ENCODE measurements around the gene DHRS2.
A peak's percentile ranks its signal among the peaks of the same experiment; 100 is the strongest.
"Not testable (repeated sequence)": the region's sequence is repeated elsewhere in the genome, so short reads cannot be mapped to it uniquely, and the experiment has no call there.

DHRS2 gene

DNA sequence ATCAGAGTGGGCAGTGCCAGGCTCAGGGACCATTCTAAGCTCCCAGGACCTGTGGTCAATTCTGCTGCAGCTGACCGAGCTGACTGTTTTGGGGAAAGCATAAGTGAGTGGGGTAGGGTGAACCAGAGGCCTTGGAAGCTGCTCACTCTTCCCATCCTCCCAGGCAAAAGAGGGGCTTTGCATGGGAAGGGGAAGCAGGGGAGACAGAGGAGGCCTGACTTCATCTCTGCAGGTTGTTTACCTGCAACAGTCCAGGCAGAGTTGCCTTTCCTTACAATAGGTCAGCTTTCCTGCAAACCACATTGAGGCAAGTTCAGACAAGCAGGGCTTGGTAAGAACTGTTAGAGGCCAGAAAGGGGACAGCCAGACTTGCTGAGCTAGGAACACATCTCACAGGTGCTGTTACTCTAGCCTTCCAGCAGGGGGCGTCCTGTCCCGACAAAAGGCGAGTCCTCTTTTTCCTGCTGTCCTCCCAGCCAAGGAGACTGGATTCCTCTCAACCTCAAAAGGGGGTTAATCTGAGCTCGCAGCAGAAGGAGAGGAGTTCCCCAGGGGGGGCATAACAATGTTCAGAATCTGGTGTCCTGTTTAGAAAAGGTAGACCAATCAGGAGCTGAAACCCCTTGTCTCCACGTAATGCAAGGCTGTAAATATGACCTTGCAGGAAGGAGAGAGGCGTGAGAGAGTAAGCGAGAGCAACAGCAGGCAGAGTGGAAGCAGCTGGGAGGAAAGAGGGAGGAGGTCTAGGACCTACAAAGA is 4.3 kb upstream of the DHRS2 start:
- no peak overlapping the region for H3K9ac ChIP-seq (ENCODE audit: low read depth, low read length)
- H3K4me1 ChIP-seq (ENCODE audit: insufficient read depth, low read length) = 0 out of 2 replicates have a peak, but pooled peaks cover 4% of the 10 kb centered on the region
- H3K27ac ChIP-seq (ENCODE audit: low read length) = no peak overlapping the region
- H3K9me3 ChIP-seq (ENCODE audit: insufficient read depth, low read length, severe bottlenecking) = no peaks in the 10 kb centered on the region
- ATAC-seq (ENCODE audit: insufficient read depth, low read depth) (peak; percentile 70), DNase-seq (peak; percentile 52)
- H4K20me1 ChIP-seq (ENCODE audit: insufficient read depth, low read length) = peaks cover 2% of the 10 kb centered on the region; the same call in 1 of the 2 replicates
- H3K4me2 ChIP-seq (ENCODE audit: insufficient read depth, low read length) = 0 out of 2 replicates have a peak overlapping the region, but pooled peaks have one; percentile 11
- H3K27me3 ChIP-seq (ENCODE audit: insufficient read depth, low read length, poor library complexity) = peaks cover 7% of the 10 kb centered on the region
- no peaks in the 10 kb centered on the region for H3K79me2 ChIP-seq (ENCODE audit: insufficient read depth, low read length)
- no peak for TF ChIP-seq EZH2 (IDR thresholded peaks at IDR 0.05; ENCODE audit: borderline replicate concordance, low read depth, low read length, severe bottlenecking)
- TF ChIP-seq, protein P1, sequence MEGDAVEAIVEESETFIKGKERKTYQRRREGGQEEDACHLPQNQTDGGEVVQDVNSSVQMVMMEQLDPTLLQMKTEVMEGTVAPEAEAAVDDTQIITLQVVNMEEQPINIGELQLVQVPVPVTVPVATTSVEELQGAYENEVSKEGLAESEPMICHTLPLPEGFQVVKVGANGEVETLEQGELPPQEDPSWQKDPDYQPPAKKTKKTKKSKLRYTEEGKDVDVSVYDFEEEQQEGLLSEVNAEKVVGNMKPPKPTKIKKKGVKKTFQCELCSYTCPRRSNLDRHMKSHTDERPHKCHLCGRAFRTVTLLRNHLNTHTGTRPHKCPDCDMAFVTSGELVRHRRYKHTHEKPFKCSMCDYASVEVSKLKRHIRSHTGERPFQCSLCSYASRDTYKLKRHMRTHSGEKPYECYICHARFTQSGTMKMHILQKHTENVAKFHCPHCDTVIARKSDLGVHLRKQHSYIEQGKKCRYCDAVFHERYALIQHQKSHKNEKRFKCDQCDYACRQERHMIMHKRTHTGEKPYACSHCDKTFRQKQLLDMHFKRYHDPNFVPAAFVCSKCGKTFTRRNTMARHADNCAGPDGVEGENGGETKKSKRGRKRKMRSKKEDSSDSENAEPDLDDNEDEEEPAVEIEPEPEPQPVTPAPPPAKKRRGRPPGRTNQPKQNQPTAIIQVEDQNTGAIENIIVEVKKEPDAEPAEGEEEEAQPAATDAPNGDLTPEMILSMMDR (IDR thresholded peaks at IDR 0.05; ENCODE audit: borderline replicate concordance, extremely low read depth, low read length, poor library complexity, severe bottlenecking) = peak; percentile 93
- no peaks in the 10 kb centered on the region for H3K36me3 ChIP-seq (ENCODE audit: insufficient read depth, low read length)
- peak overlapping the region; percentile 48; the same call in 1 of the 2 replicates for H2AFZ ChIP-seq (ENCODE audit: low read depth, low read length)
- H3K4me3 ChIP-seq (ENCODE audit: low read depth in 1 of 2, low read length in 2 of 2) = no peak overlapping the region

DNA sequence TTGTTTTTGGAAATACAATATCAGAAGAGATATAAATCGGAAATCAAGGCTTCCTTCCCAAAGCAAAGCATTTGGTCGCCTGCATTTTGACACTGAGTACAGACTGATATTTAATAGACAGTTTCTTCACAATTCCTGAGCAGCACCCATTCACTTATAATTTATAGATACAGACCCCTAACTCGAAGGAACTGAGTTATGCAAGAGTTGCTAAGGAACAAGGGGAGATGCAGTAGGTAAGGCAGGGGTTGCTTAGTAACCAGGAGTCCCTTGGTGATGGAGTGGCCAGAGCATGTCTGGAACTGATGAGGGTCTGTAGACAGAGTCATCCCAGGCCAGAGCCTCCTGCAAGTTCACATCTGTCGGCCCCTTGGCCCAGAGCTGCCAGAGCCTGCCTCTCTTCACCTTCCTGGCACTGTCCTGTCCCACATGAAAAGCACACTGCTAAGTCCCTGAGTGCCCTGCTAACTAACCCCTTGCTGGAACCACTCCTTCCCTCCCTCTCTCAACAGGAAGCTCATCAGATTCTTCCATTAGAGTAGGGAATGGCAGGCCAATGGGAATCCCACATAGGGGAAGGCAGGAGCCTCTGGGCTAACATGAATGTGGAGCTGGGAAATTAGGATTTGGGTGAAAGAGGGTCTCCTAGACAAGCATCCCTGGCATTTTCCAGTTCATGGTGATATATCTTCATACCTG is 3.6 kb upstream of the DHRS2 start:
- peaks cover 2% of the 10 kb centered on the region; the same call in 1 of the 2 replicates for H4K20me1 ChIP-seq (ENCODE audit: insufficient read depth, low read length)
- ATAC-seq (ENCODE audit: insufficient read depth, low read depth) = no peak
- 0 out of 2 replicates have a peak, but pooled peaks cover 4% of the 10 kb centered on the region for H3K4me1 ChIP-seq (ENCODE audit: insufficient read depth, low read length)
- H3K79me2 ChIP-seq (ENCODE audit: insufficient read depth, low read length) = no peaks in the 10 kb centered on the region
- TF ChIP-seq, protein P1 (IDR thresholded peaks at IDR 0.05; ENCODE audit: borderline replicate concordance, extremely low read depth, low read length, poor library complexity, severe bottlenecking) = no peak
- 0 out of 2 replicates have a peak overlapping the region, but pooled peaks have one; percentile 48 for H2AFZ ChIP-seq (ENCODE audit: low read depth, low read length)
- no peaks in the 10 kb centered on the region for H3K9me3 ChIP-seq (ENCODE audit: insufficient read depth, low read length, severe bottlenecking)
- no peak overlapping the region for H3K27ac ChIP-seq (ENCODE audit: low read length)
- no peak for DNase-seq
- peaks cover 7% of the 10 kb centered on the region for H3K27me3 ChIP-seq (ENCODE audit: insufficient read depth, low read length, poor library complexity)
- H3K4me2 ChIP-seq (ENCODE audit: insufficient read depth, low read length) = no peak overlapping the region
- no peak overlapping the region for H3K9ac ChIP-seq (ENCODE audit: low read depth, low read length)
- no peak overlapping the region for H3K4me3 ChIP-seq (ENCODE audit: low read depth in 1 of 2, low read length in 2 of 2)
- no peaks in the 10 kb centered on the region for H3K36me3 ChIP-seq (ENCODE audit: insufficient read depth, low read length)

DNA sequence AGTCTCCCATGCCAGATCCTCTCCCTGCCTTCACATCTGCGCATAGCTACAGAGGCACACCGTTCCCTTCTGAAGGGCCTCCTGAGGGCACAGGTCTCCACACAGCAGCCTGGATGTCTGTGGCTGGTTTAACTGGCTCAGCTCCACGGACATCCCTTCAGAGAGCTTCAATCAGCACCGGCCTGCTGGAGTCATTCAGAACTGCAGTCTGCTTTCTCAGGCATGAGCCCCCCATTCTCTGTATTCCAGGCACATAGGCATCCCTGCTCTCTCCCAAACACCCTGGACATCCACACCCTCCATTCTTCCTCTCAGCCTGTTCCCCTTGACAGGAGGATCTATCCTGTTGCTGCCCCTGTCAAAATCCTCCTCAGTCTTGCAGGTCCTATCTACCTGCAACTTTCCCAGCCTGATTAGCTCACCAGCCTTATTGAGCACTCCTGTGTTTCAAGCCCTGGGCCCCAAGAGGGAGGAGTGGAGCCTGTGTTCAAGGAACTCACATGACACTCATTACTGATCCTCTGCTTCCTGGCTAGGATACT is 2.9 kb upstream of the DHRS2 start:
- Histone ChIP-seq H3K79me2 (ENCODE audit: insufficient read depth, low read length) (no peaks in the 10 kb centered on the region), H4K20me1 (ENCODE audit: insufficient read depth, low read length) (peaks cover 2% of the 10 kb centered on the region; the same call in 1 of the 2 replicates), H3K4me3 (ENCODE audit: low read depth in 1 of 2, low read length in 2 of 2) (no peak overlapping the region), H3K9ac (ENCODE audit: low read depth, low read length) (no peak overlapping the region), H2AFZ (ENCODE audit: low read depth, low read length) (no peak overlapping the region), H3K4me2 (ENCODE audit: insufficient read depth, low read length) (no peak overlapping the region), H3K36me3 (ENCODE audit: insufficient read depth, low read length) (no peaks in the 10 kb centered on the region), H3K4me1 (ENCODE audit: insufficient read depth, low read length) (0 out of 2 replicates have a peak, but pooled peaks cover 4% of the 10 kb centered on the region), H3K27ac (ENCODE audit: low read length) (no peak overlapping the region), H3K27me3 (ENCODE audit: insufficient read depth, low read length, poor library complexity) (peaks cover 7% of the 10 kb centered on the region), H3K9me3 (ENCODE audit: insufficient read depth, low read length, severe bottlenecking) (no peaks in the 10 kb centered on the region)
- ATAC-seq (ENCODE audit: insufficient read depth, low read depth) (0 out of 3 replicates have a peak, but pooled peaks have one; percentile 22), DNase-seq (no peak)
- TF ChIP-seq, protein P1 (IDR thresholded peaks at IDR 0.05; ENCODE audit: borderline replicate concordance, extremely low read depth, low read length, poor library complexity, severe bottlenecking) = no peak
- no peak for TF ChIP-seq EZH2 (IDR thresholded peaks at IDR 0.05; ENCODE audit: borderline replicate concordance, low read depth, low read length, severe bottlenecking)

DNA sequence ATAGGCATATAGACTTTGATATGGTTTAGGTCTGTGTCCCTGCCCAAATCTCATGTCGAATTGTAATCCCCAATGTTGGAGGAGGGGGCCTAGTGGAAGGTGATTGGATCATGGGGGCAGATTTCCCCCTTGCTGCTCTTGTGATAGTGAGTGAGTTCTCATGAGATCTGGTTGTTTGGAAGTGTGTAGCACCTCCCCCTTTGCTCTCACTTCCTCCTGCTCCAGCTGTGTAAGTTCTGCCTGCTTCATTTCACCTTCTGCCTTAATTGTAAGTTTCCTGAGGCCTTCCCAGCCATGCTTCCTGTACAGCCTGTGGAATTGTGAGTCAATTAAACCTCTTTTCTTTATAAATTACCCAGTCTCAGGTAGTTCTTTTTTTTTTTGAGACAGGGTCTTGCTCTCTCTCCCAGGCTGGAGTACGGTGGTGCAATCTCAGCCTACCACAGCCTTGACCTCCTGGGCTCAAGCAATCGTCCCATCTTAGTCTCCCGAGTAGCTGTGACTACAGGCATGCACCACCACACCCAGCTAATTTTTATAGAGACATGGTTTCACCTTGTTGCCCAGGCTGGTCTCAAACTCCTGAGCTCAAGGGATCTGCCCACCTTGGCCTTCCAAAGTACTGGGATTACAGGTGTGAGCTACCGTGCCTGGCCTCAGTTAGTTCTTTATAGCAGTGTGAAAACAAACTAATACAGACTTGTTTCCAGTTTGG is 1.3 kb upstream of the DHRS2 start:
- not testable (repeated sequence) for H3K27me3 ChIP-seq (ENCODE audit: insufficient read depth, low read length, poor library complexity); H4K20me1 ChIP-seq (ENCODE audit: insufficient read depth, low read length); H3K79me2 ChIP-seq (ENCODE audit: insufficient read depth, low read length); H3K4me1 ChIP-seq (ENCODE audit: insufficient read depth, low read length); H3K4me2 ChIP-seq (ENCODE audit: insufficient read depth, low read length); H3K36me3 ChIP-seq (ENCODE audit: insufficient read depth, low read length); H3K27ac ChIP-seq (ENCODE audit: low read length); H3K9me3 ChIP-seq (ENCODE audit: insufficient read depth, low read length, severe bottlenecking); DNase-seq; H3K9ac ChIP-seq (ENCODE audit: low read depth, low read length); ATAC-seq (ENCODE audit: insufficient read depth, low read depth); H2AFZ ChIP-seq (ENCODE audit: low read depth, low read length); H3K4me3 ChIP-seq (ENCODE audit: low read depth in 1 of 2, low read length in 2 of 2)

DNA sequence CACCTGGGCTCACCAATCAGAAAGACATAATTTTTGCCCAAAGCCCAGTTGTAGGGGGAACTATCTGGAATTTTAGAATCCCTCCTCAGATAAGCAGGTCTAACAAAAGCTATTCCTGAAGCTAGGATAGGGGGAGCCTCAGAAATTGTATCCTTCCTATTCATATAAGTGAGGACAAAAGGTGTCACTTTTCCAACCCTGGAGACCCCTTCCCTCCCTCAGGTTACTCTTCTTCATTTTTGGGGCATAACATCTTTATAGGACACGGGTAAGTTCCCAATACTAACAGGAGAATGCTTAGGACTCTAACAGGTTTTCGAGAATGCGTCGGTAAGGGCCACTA is 1.1 kb downstream of the DHRS2 start:
- H3K79me2 ChIP-seq (ENCODE audit: insufficient read depth, low read length) = not testable (repeated sequence)

More for the DNA sequence above, 1.1 kb downstream of the DHRS2 start:
- not testable (repeated sequence) for H3K27ac ChIP-seq (ENCODE audit: low read length); H3K4me2 ChIP-seq (ENCODE audit: insufficient read depth, low read length); H3K27me3 ChIP-seq (ENCODE audit: insufficient read depth, low read length, poor library complexity); H3K36me3 ChIP-seq (ENCODE audit: insufficient read depth, low read length); H4K20me1 ChIP-seq (ENCODE audit: insufficient read depth, low read length); H3K9ac ChIP-seq (ENCODE audit: low read depth, low read length); H2AFZ ChIP-seq (ENCODE audit: low read depth, low read length); H3K4me3 ChIP-seq (ENCODE audit: low read depth in 1 of 2, low read length in 2 of 2); H3K9me3 ChIP-seq (ENCODE audit: insufficient read depth, low read length, severe bottlenecking); H3K4me1 ChIP-seq (ENCODE audit: insufficient read depth, low read length); DNase-seq; ATAC-seq (ENCODE audit: insufficient read depth, low read depth)

Data from DND-41 (cell line).